Stimulated activated CD4-positive, alpha-beta T cell treated with anti-CD3 and anti-CD28 coated beads, Interleukin-1b, Interleukin-23, amount 100 ng/mL, for 24 hours (primary cell): ENCODE data around the gene CFAP97D2.
A peak's percentile ranks its signal among the peaks of the same experiment; 100 is the strongest.
"Not testable (repeated sequence)": the region's sequence is repeated elsewhere in the genome, so short reads cannot be mapped to it uniquely, and the experiment has no call there.

Source experiments
- DNase-seq, 4 experiments: peaks; one replicate each; pipeline ENCODE4 v3.0.0-alpha.2; 2020; ENCODE audit warnings: low read depth in 4 of 4, low spot score in 1 of 4

CFAP97D2 gene

GRCh38 chr13:114231886-114232285, 52.8 kb downstream of the CFAP97D2 start:
- DNase-seq = no peak

GRCh38 chr13:114234266-114234644, 55.2 kb downstream of the CFAP97D2 start:
- DNase-seq = no peak

GRCh38 chr13:114234645-114235421, 55.8 kb downstream of the CFAP97D2 start, which contains the start of gene CDC16:
Gene CDC16, plus strand, starts transcription at chr13:114234897. Its CDS starts 188 bp downstream, at chr13:114235085.
- DNase-seq = peak; percentile 82 to 95 (median 87)

- DNase-seq = no peak
Measured at GRCh38 chr13:114235697-114236096, 56.6 kb downstream of the CFAP97D2 start.

- DNase-seq = no peak
Measured at GRCh38 chr13:114236227-114236626, 57.2 kb downstream of the CFAP97D2 start.

GRCh38 chr13:114237415-114238112, 58.5 kb downstream of the CFAP97D2 start:
- DNase-seq = no peak

- DNase-seq = no peak
Measured at GRCh38 chr13:114241918-114242317, 62.9 kb downstream of the CFAP97D2 start.

GRCh38 chr13:114243971-114244370, 64.9 kb downstream of the CFAP97D2 start:
- DNase-seq = no peak

GRCh38 chr13:114244637-114245036, 65.6 kb downstream of the CFAP97D2 start:
- no peak for DNase-seq

GRCh38 chr13:114248011-114248410, 69.0 kb downstream of the CFAP97D2 start:
- DNase-seq = no peak

- no peak for DNase-seq
Measured at GRCh38 chr13:114249077-114249476, 70.0 kb downstream of the CFAP97D2 start.

- DNase-seq = not testable (repeated sequence)
Measured at GRCh38 chr13:114251639-114252440, 72.8 kb downstream of the CFAP97D2 start.

- no peak for DNase-seq
Measured at GRCh38 chr13:114256547-114256946, 77.5 kb downstream of the CFAP97D2 start.

GRCh38 chr13:114257014-114257413, 78.0 kb downstream of the CFAP97D2 start:
- DNase-seq = no peak

GRCh38 chr13:114258589-114258988, 79.5 kb downstream of the CFAP97D2 start:
- no peak for DNase-seq

- DNase-seq = no peak
Measured at GRCh38 chr13:114259374-114259773, 80.3 kb downstream of the CFAP97D2 start.

- no peak for DNase-seq
Measured at GRCh38 chr13:114259974-114260373, 80.9 kb downstream of the CFAP97D2 start.

GRCh38 chr13:114260814-114261213, 81.8 kb downstream of the CFAP97D2 start:
- DNase-seq = no peak

- no peak for DNase-seq
Measured at GRCh38 chr13:114261328-114261965, 82.4 kb downstream of the CFAP97D2 start.

GRCh38 chr13:114263578-114263977, 84.5 kb downstream of the CFAP97D2 start:
- DNase-seq = no peak

- not testable (repeated sequence) for DNase-seq
Measured at GRCh38 chr13:114264313-114264712, 85.3 kb downstream of the CFAP97D2 start.
